ENCODE measurements around the gene EML4. TPM values are rescaled to one million over a fixed set of nuclear protein-coding genes. Genes with fewer than 3 reads are reported as not detected.

Gene EML4
- total RNA-seq, 1 experiment from 2014 or later = 52.0 TPM

DNA sequence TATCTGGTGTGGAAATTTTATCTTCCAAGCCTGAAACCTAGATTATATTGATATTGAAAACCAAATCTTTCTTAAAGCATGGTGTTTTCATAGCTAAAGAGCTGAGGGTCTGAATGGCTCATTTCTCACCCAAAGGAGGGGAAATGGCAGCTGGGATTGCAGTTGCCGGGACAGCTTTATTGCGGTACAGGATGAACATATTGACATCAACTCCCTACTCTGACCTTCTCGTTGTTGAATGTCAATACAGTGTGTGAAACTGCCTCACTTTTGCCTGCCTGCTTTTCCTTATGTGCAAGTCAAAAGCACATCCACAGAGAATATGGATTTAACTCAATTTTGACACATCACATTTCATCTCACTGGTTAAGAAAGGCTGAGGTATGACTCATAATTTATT is 195.5 kb downstream of the EML4 start:
- CTCF ChIA-PET = no interaction called here
- TF ChIP-seq, protein P1, sequence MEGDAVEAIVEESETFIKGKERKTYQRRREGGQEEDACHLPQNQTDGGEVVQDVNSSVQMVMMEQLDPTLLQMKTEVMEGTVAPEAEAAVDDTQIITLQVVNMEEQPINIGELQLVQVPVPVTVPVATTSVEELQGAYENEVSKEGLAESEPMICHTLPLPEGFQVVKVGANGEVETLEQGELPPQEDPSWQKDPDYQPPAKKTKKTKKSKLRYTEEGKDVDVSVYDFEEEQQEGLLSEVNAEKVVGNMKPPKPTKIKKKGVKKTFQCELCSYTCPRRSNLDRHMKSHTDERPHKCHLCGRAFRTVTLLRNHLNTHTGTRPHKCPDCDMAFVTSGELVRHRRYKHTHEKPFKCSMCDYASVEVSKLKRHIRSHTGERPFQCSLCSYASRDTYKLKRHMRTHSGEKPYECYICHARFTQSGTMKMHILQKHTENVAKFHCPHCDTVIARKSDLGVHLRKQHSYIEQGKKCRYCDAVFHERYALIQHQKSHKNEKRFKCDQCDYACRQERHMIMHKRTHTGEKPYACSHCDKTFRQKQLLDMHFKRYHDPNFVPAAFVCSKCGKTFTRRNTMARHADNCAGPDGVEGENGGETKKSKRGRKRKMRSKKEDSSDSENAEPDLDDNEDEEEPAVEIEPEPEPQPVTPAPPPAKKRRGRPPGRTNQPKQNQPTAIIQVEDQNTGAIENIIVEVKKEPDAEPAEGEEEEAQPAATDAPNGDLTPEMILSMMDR (conservative IDR thresholded peaks at IDR 0.05) = no peak
- TF ChIP-seq EZH2 (IDR thresholded peaks at IDR 0.05; ENCODE audit: low read depth) = no peak
- Histone ChIP-seq H3K36me3 (ENCODE audit: low read depth) (no peaks in the 10 kb centered on the region), H3K4me2 (no peak overlapping the region), H3K9me3 (ENCODE audit: insufficient read depth, low read depth) (no peaks in the 10 kb centered on the region), H3F3A (ENCODE audit: insufficient read depth, low read depth) (peaks cover 5% of the 10 kb centered on the region; the same call in 1 of the 2 replicates), H3K79me2 (ENCODE audit: low read depth) (peaks cover 13% of the 10 kb centered on the region), H3K27ac (no peak overlapping the region), H3K4me1 (replicated peaks; ENCODE audit: insufficient read depth) (peaks cover 25% of the 10 kb centered on the region), H3K27me3 (ENCODE audit: insufficient read depth, low read depth) (no peaks in the 10 kb centered on the region), H2AFZ (no peak overlapping the region), H3K9me2 (ENCODE audit: insufficient read depth) (no peaks in the 10 kb centered on the region), H4K20me1 (ENCODE audit: insufficient read depth) (no peaks in the 10 kb centered on the region), H3K4me3 (no peak overlapping the region)
- no TSS peak for BruUV-seq (replicated peaks)
- POLR2A ChIA-PET (ENCODE audit: unreplicated experiment) = no interaction called here
- intact Hi-C loops (cut with micrococcal nuclease; ENCODE audit: unreplicated experiment) = loop anchor here (5.0 kb wide), 1 partner anchor 448 kb away; no protein-coding TSS in a partner anchor
- no peak for DNase-seq

DNA sequence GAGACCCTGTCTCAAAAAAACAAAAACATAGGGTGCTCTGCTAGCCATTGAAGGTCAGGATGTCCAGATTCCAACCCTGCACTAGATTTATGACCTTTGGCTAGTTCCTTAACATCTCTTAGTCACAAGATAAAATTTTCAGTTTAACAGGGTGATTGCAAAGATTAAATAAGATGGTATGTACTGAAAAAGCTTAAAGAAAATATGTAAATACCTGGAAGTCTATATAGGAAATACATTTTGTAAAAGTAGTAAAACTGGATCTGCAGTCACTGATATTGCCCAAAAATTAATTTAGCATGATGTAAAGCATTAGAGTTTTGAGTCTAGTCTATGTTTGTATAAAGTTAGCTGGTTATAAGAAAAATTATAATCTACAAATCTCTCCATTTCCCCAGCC is 197.3 kb downstream of the EML4 start:
- BruUV-seq (replicated peaks) = no TSS peak
- H3K9me2 ChIP-seq (ENCODE audit: insufficient read depth) = no peaks in the 10 kb centered on the region
- CTCF ChIA-PET = no interaction called here
- H3K79me2 ChIP-seq (ENCODE audit: low read depth) = no peaks in the 10 kb centered on the region
- H3K4me1 ChIP-seq (replicated peaks; ENCODE audit: insufficient read depth) = peaks cover 25% of the 10 kb centered on the region
- no peak overlapping the region for H3K4me3 ChIP-seq
- intact Hi-C loops (cut with micrococcal nuclease; ENCODE audit: unreplicated experiment) = no loop called here
- peaks cover 5% of the 10 kb centered on the region; the same call in 1 of the 2 replicates for H3F3A ChIP-seq (ENCODE audit: insufficient read depth, low read depth)
- POLR2A ChIA-PET (ENCODE audit: unreplicated experiment) = interaction anchor here (0.6 to 0.7 kb wide), 2 partner anchors 22 to 174 kb away, joined by 3 read pairs; no protein-coding TSS in a partner anchor
- no peaks in the 10 kb centered on the region for H3K36me3 ChIP-seq (ENCODE audit: low read depth)
- H4K20me1 ChIP-seq (ENCODE audit: insufficient read depth) = no peaks in the 10 kb centered on the region
- no peaks in the 10 kb centered on the region for H3K9me3 ChIP-seq (ENCODE audit: insufficient read depth, low read depth)
- H2AFZ ChIP-seq = no peak overlapping the region
- TF ChIP-seq, protein P1 (conservative IDR thresholded peaks at IDR 0.05) = no peak
- TF ChIP-seq EZH2 (IDR thresholded peaks at IDR 0.05; ENCODE audit: low read depth) = no peak
- no peak overlapping the region for H3K4me2 ChIP-seq
- no peak overlapping the region for H3K27ac ChIP-seq
- H3K27me3 ChIP-seq (ENCODE audit: insufficient read depth, low read depth) = no peaks in the 10 kb centered on the region
- DNase-seq = peak in 1 of 2 experiments; percentile 71

DNA sequence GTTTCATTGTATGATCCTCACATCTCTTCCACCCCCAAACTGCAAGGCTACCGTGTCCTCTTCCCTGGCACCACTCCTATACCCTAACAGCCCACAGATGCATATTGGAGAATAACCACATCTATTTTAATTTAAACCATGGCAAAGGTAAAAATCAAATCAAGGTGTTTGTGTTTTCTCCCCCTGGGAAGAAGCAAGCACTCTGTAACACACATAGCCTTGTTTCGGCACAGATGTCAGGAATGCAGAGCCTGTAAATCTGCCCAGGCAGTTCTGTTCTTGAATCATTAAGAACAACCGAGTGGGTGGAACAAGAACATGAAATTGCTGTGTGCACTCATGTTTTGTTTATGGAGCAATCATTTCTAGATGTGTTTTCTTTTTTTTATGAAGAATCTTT is 198.7 kb downstream of the EML4 start:
- BruUV-seq (replicated peaks) = no TSS peak
- H3K4me3 ChIP-seq = no peak overlapping the region
- H3K27ac ChIP-seq = no peak overlapping the region
- no peak overlapping the region for H2AFZ ChIP-seq
- no peaks in the 10 kb centered on the region for H4K20me1 ChIP-seq (ENCODE audit: insufficient read depth)
- intact Hi-C loops (cut with micrococcal nuclease; ENCODE audit: unreplicated experiment) = no loop called here
- CTCF ChIA-PET = no interaction called here
- POLR2A ChIA-PET (ENCODE audit: unreplicated experiment) = no interaction called here
- H3K27me3 ChIP-seq (ENCODE audit: insufficient read depth, low read depth) = no peaks in the 10 kb centered on the region
- no peak for DNase-seq
- no peaks in the 10 kb centered on the region for H3K36me3 ChIP-seq (ENCODE audit: low read depth)
- H3K9me3 ChIP-seq (ENCODE audit: insufficient read depth, low read depth) = no peaks in the 10 kb centered on the region
- TF ChIP-seq EZH2 (IDR thresholded peaks at IDR 0.05; ENCODE audit: low read depth) = no peak
- H3K4me1 ChIP-seq (replicated peaks; ENCODE audit: insufficient read depth) = peaks cover 15% of the 10 kb centered on the region; the same call in 1 of the 2 replicates
- no peaks in the 10 kb centered on the region for H3K79me2 ChIP-seq (ENCODE audit: low read depth)
- H3K4me2 ChIP-seq = no peak overlapping the region
- no peaks in the 10 kb centered on the region for H3K9me2 ChIP-seq (ENCODE audit: insufficient read depth)
- H3F3A ChIP-seq (ENCODE audit: insufficient read depth, low read depth) = no peaks in the 10 kb centered on the region
